Ecto neural progenitor cell (in vitro differentiated cells): ENCODE data around the gene PBX1.

Source experiments
- DNase-seq: peaks from one replicate; pipeline ENCODE4 v3.0.0-alpha.2; 2018; ENCODE audit warnings: low spot score

Gene PBX1

GRCh38 chr1:164667600-164667999 lies 108.6 kb downstream of the PBX1 start:
- DNase-seq = no peak

DNA sequence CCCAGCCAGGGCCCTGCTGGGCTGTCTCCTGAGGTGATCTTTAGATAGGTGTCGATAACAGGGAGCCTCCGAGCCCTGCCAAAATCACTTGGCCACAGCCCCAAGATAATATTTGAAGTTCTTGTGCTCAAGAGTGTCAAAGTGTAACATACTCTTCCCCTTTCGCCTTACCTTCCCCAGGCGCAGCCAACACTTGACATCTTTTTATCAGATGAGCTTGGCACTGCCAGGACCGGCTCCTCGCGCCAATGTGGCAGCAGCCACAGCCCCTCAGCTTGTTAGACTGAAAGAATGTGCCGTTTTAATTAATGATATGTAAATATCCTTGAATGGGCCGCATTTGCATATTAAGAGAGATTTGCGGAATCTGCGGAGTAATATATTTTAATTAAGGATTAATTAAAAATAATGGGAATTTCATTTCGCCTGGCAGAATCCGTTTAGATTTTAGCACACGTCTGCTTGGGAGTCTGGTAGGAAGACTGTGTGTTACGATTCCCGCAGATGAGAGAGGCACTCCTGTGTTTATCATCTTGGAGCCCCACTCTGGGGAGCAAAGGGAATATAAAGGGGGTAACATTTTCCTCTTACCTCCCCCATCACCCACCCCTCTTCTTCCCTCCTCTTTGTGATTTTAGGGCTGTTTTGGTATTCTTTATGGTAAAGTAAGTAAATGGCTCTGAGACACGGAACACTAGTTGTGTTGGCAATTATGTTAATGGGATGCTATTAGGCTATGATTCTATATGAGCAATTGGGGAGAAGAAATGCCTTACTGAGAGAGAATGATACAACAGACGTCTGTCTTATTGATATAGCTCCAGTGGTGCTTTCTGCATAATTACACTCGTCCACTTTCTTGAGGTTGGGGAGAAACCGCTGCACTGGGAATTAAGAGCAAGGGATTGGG lies 109.8 kb downstream of the PBX1 start:
- no peak for DNase-seq

DNA sequence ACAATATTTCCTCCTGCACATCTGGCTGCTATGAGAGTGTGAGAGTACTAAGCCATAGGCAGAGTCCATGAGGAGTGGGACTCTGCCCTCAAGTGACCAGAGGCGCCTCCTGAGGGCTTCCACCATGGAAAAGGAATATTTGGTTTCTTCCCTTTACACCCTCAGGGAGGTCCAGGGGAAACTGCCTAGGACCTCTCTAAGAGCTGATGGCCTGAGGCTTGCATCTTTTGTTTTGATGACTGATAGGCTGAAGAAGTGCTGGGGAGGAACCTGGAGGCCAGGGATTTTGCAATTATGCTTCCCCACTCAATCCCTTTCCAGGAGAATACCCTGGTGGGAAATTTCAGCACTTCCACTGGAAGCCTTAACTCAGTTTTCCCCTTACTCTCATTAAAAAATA lies 111.0 kb downstream of the PBX1 start:
- DNase-seq = no peak

- no peak for DNase-seq
These were observed 111.8 kb downstream of the PBX1 start for GRCh38 chr1:164670786-164671185.

- DNase-seq = no peak
These were observed 112.5 kb downstream of the PBX1 start for GRCh38 chr1:164671323-164671965.

DNA sequence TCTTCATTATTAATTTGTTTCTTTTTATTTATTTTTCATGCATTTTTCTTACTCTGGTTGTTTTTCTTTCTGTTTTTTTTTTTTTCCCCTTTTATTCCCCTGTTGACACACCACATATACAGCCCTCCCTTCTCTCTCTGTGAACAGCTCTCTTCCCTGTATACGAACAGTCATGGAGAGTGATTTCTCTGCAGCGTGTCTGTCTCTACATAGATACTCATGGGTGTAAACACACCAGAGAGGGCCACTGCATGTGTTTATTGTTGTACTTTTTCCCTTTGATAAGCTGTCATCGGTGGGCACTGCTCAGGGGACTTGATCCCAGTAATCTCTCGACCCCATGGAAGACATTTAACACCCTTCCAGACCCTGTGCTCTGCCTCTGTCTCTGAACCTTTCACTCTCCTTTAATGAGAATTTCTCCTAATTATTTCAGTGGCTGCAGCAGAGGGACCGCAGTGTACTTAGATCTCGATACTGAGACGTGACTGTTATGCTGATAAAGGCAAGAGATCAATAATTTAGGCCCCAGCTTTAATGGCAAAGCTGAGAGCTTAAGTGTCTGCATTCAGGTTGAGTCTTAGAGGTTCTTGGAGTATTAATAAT lies 113.1 kb downstream of the PBX1 start:
- no peak for DNase-seq

GRCh38 chr1:164672588-164672987 lies 113.6 kb downstream of the PBX1 start:
- no peak for DNase-seq

- DNase-seq = no peak
These were observed 114.7 kb downstream of the PBX1 start for GRCh38 chr1:164673584-164674214.

- DNase-seq = no peak
These were observed 116.4 kb downstream of the PBX1 start for GRCh38 chr1:164675342-164675904.

GRCh38 chr1:164678136-164678700 lies 119.2 kb downstream of the PBX1 start:
- DNase-seq = no peak

DNA sequence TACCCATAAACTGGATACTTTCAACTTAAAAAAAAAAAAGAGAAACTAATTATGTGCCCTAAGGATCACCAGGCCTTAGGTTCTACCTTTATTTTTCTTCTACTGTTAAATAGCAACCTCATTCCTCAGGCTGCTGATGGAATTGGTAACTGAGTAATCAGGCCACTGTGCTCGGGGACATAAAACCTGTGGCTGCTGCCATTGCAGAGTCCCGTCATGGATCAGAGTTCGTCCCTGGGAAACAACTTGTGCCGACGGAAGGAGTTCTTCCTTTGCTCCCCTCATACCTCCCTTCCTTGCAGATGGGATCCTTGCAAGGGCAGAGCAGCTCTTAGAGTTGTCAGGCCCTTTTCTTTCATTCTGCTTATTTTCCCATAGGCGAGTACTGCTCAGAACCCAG lies 123.6 kb downstream of the PBX1 start:
- no peak for DNase-seq

- DNase-seq = no peak
These were observed 124.3 kb downstream of the PBX1 start for GRCh38 chr1:164683235-164683634.

DNA sequence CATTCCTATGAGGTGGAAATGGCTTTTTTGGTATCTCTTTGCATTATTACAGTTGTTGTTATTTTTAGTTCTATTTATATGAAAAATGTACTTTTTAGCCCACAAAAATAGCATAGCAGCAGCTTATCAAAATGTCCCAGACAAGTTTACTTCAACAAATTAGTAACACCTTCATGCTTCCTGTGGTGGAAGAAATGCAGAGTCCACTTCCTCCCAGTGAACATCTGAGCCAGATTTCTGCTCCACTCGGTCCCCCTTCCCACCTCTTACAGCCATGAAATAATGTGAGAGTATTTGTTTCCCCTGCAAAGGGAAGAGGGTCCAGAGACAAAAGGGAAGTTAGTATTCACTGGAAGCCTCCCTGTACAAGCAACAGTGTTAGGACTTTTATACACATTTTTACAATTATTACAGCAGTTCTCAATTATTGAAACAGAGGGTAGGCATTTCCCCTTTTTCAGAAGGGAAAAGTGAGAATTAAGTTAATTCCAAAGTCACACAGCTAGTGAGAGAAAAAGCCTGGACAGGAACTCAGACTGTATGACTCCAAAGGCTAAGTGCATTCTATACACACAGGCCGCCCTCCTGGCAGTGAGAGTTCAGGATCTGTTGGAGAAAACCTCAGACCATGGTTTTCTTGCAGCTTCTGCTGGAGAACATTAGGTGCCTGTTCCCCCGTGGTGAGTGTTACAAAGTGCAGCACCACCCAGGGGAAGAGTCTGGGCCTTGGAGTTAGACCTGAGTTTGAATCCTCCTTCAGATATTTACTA lies 126.5 kb downstream of the PBX1 start:
- DNase-seq = no peak

GRCh38 chr1:164687777-164688176 lies 128.8 kb downstream of the PBX1 start:
- no peak for DNase-seq

GRCh38 chr1:164688791-164689190 lies 129.8 kb downstream of the PBX1 start:
- no peak for DNase-seq

GRCh38 chr1:164689672-164690511 lies 130.9 kb downstream of the PBX1 start:
- DNase-seq = peak; percentile 61

GRCh38 chr1:164692420-164692819 lies 133.4 kb downstream of the PBX1 start:
- no peak for DNase-seq

- no peak for DNase-seq
These were observed 134.8 kb downstream of the PBX1 start for GRCh38 chr1:164693564-164694359.

DNA sequence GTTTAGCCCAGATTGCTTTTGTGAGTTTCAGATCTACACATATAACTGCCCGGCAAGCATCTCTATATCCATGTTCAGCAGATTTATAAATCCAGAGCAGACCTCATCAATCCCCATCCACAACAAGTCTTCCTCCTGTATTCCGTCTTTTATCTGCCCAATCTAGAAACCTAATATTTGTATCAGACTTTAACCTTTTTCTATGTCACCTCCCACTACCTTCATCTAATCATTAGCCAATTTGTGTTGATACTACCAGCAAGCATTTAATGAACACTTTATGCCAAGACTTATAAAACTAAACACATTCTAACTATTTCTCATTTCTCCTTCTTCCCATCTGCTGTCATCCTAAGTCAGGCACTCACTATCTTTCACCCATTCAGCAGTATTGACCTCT lies 135.5 kb downstream of the PBX1 start:
- DNase-seq = no peak
